Smooth muscle cell (in vitro differentiated cells): Measurements from ENCODE around the gene TCEAL9. TPM values are rescaled to one million over a fixed set of nuclear protein-coding genes. Genes with fewer than 3 reads are reported as not detected.
A peak's percentile ranks its signal among the peaks of the same experiment; 100 is the strongest.

Experiments
- DNase-seq: peaks from one replicate; lab custom pipeline; 2025; ENCODE audit not compliant: unreplicated experiment; lab: John Stamatoyannopoulos, UW
- H2AFZ ChIP-seq: fragments of 200-600 bp; sonication (generic); 2 replicates; pipeline ENCODE4 v1.6.0; 2016; ENCODE audit warnings: antibody characterized with exemption, low read depth, mild to moderate bottlenecking
- H3F3A ChIP-seq: fragments of 200-600 bp; sonication (generic); 2 replicates; pipeline ENCODE4 v1.6.0; 2017; ENCODE audit warnings: antibody characterized with exemption, low read depth
- H3K27ac ChIP-seq: fragments of 200-600 bp; sonication (generic); 2 replicates; pipeline ENCODE4 v1.5.1; 2016; ENCODE audit warnings: low read depth, mild to moderate bottlenecking
- H3K27me3 ChIP-seq: fragments of 200-600 bp; sonication (generic); 2 replicates; pipeline ENCODE4 v1.6.1; 2016; ENCODE audit warnings: low read depth, mild to moderate bottlenecking
- H3K36me3 ChIP-seq: fragments of 200-600 bp; sonication (generic); 2 replicates; pipeline ENCODE4 v1.5.1; 2016; ENCODE audit warnings: low read depth
- H3K4me1 ChIP-seq: fragments of 200-600 bp; sonication (generic); 2 replicates; pipeline ENCODE4 v1.5.1; 2016; ENCODE audit warnings: low read depth
- H3K4me2 ChIP-seq: fragments of 200-600 bp; sonication (generic); 2 replicates; pipeline ENCODE4 v1.6.0; 2016; ENCODE audit warnings: mild to moderate bottlenecking
- H3K4me3 ChIP-seq: fragments of 200-600 bp; sonication (generic); 2 replicates; pipeline ENCODE4 v1.5.1; 2016; ENCODE audit warnings: mild to moderate bottlenecking
- H3K79me2 ChIP-seq: fragments of 200-600 bp; sonication (generic); 2 replicates; pipeline ENCODE4 v1.6.0; 2016; ENCODE audit warnings: low read depth, mild to moderate bottlenecking
- H3K9ac ChIP-seq: fragments of 200-600 bp; sonication (generic); 2 replicates; pipeline ENCODE4 v1.6.0; 2016; ENCODE audit warnings: low read depth
- H3K9me3 ChIP-seq: fragments of 200-600 bp; sonication (generic); replicated peaks from 2 replicates; pipeline ENCODE4 v1.5.1; 2016; ENCODE audit warnings: low read depth
- H4K20me1 ChIP-seq: fragments of 200-600 bp; sonication (generic); 2 replicates; pipeline ENCODE4 v1.6.0; 2016; ENCODE audit warnings: low read depth
- CTCF ChIP-seq: fragments of 200-600 bp; sonication (generic); IDR thresholded peaks from 2 replicates; pipeline ENCODE4 v1.5.1; 2017; ENCODE audit warnings: borderline replicate concordance, mild to moderate bottlenecking, antibody characterized with exemption; ENCODE audit not compliant: insufficient read depth, poor library complexity, severe bottlenecking
- WGBS: methylation state at CpG from one replicate; pipeline ENCODE4 v1.1.7; 2016; ENCODE audit warnings: low lambda C conversion rate; 5-methylcytosine and 5-hydroxymethylcytosine counted together
- polyA plus RNA-seq: library from polyadenylated mRNA; unstranded; fragments of >200 nt; fragmentation: Nextera tagmentation; extraction: Ambion mirVana; gene quantifications from 2 replicates; pipeline ENCODE4 v1.2.1, GENCODE V29; 2016
- total RNA-seq: library from RNA; depleted of rRNA; stranded (reverse); fragments of >200 nt; gene quantifications from 2 replicates; pipeline ENCODE4 v1.2.3, GENCODE V29; 2014

The TCEAL9 gene
- total and polyA plus RNA-seq, 2 experiments from 2014 or later = 255 to 267 TPM

GRCh38 chrX:103376118-103376978 is 20.0 kb downstream of the TCEAL9 start, which contains the start of gene BEX3:
TSS of gene BEX3 (plus strand) at chrX:103376538. CDS start at chrX:103377522, 984 bp downstream.
- no peaks in the 10 kb centered on the region for H3K9me3 ChIP-seq
- H3K36me3 ChIP-seq = no peaks in the 10 kb centered on the region
- peak within 1 kb of the TSS; percentile 81 for H3K4me2 ChIP-seq
- WGBS = 23% methylated on average over 42 of the region's 62 CpGs
- H2AFZ ChIP-seq = peak within 1 kb of the TSS; percentile 66
- peaks cover 11% of the 10 kb centered on the region for H3K79me2 ChIP-seq
- H3K27ac ChIP-seq = peak within 1 kb of the TSS; percentile 71
- H4K20me1 ChIP-seq = no peaks in the 10 kb centered on the region
- no peak for TF ChIP-seq CTCF
- H3K4me3 ChIP-seq = peak within 1 kb of the TSS; percentile 77
- H3K27me3 ChIP-seq = no peaks in the 10 kb centered on the region
- H3F3A ChIP-seq = no peaks in the 10 kb centered on the region
- H3K9ac ChIP-seq = peak within 1 kb of the TSS; percentile 84
- H3K4me1 ChIP-seq = no peaks in the 10 kb centered on the region
- peak; percentile 2 for DNase-seq

- no peak for TF ChIP-seq CTCF
- Histone ChIP-seq H3K9ac (peak overlapping the region; percentile 84), H2AFZ (no peak overlapping the region), H4K20me1 (no peaks in the 10 kb centered on the region), H3K4me3 (peak overlapping the region; percentile 77), H3K9me3 (no peaks in the 10 kb centered on the region), H3K79me2 (peaks cover 11% of the 10 kb centered on the region), H3F3A (no peaks in the 10 kb centered on the region), H3K4me2 (peak overlapping the region; percentile 81), H3K36me3 (no peaks in the 10 kb centered on the region), H3K27me3 (no peaks in the 10 kb centered on the region), H3K27ac (no peak overlapping the region), H3K4me1 (no peaks in the 10 kb centered on the region)
- DNase-seq = no peak
- 47% methylated on average over 4 of the region's 19 CpGs for WGBS
Measured at GRCh38 chrX:103376979-103377324, 20.6 kb downstream of the TCEAL9 start.

- DNase-seq = no peak
- Histone ChIP-seq H3K4me1 (no peaks in the 10 kb centered on the region), H3K27ac (peak overlapping the region; percentile 43), H2AFZ (no peak overlapping the region), H4K20me1 (no peaks in the 10 kb centered on the region), H3K79me2 (peaks cover 11% of the 10 kb centered on the region), H3K4me3 (no peak overlapping the region), H3K4me2 (peak overlapping the region; percentile 81), H3K27me3 (no peaks in the 10 kb centered on the region), H3K9me3 (no peaks in the 10 kb centered on the region), H3F3A (no peaks in the 10 kb centered on the region), H3K36me3 (no peaks in the 10 kb centered on the region), H3K9ac (no peak overlapping the region)
- TF ChIP-seq CTCF = no peak
- WGBS = 49% methylated on average over 2 of the region's 2 CpGs
Measured at GRCh38 chrX:103378990-103379389, 22.7 kb downstream of the TCEAL9 start.
